HepG2 (cell line): ENCODE results near the gene CEBPG. TPM values are rescaled to one million over a fixed set of nuclear protein-coding genes. Genes with fewer than 3 reads are reported as not detected.

ENCODE experiments used
- ATAC-seq: fragments of 200-7000 bp; cut with Tn5 transposase; 3 replicates; pipeline ENCODE4 v1.9.1; 2020; ENCODE audit warnings: mild to moderate bottlenecking, moderate library complexity
- BruUV-seq: library from RNA; stranded (reverse); fragments of 400-500 nt; replicated peaks from 2 replicates; lab custom pipeline; 2021; lab: Mats Ljungman, UMichigan
- CTCF ChIA-PET: fragments of 300-600 bp; formaldehyde crosslinking; extraction: SDS; loops from one replicate; lab custom pipeline; 2021; ENCODE audit warnings: low total read pairs, inconsistent platforms, low intra/inter-chr PET ratio; lab: Yijun Ruan, JAX
- POLR2A ChIA-PET: fragments of 350-600 bp; sonication (Branson Sonifier 250); formaldehyde crosslinking; loops from one replicate; lab custom pipeline; 2020; ENCODE audit warnings: antibody characterized with exemption, inconsistent platforms; lab: Yijun Ruan, JAX
- DNase-seq: peaks from one replicate; pipeline ENCODE4 v3.0.0-alpha.2; 2015; ENCODE audit warnings: low spot score
- FAIRE-seq: peaks from 3 replicates; lab custom pipeline; 2011; peaks lifted over from hg19 to GRCh38; lab: Jason Lieb, UNC
- H2AFZ ChIP-seq: one replicate; pipeline ENCODE4 v1.6.1; 2011; ENCODE audit warnings: low read length, inconsistent platforms
- H3K27ac ChIP-seq: fragments of 300-600 bp; 3 replicates; pipeline ENCODE4 v1.8.0; 2011; ENCODE audit warnings: mixed run types, mild to moderate bottlenecking, mixed read lengths, low read length, inconsistent platforms; ENCODE audit not compliant: insufficient read depth; ENCODE audit errors: extremely low read length
- H3K27me3 ChIP-seq, 2 experiments: fragments of 200-600 bp in 1 of 2; 2 replicates in 1 of 2; 3 replicates in 1 of 2; pipeline versions ENCODE4 v1.6.0 to v1.8.0; 2011; ENCODE audit warnings: low read length in 2 of 2, mild to moderate bottlenecking in 2 of 2, moderate library complexity in 2 of 2, inconsistent platforms in 1 of 2; ENCODE audit not compliant: insufficient read depth in 2 of 2, control insufficient read depth in 1 of 2
- H3K36me3 ChIP-seq, 2 experiments: fragments of 200-600 bp in 1 of 2; replicated peaks in 1 of 2; 2 replicates in 1 of 2; 3 replicates in 1 of 2; pipeline versions ENCODE4 v1.5.1 to v1.8.0; 2011; ENCODE audit warnings: low read length in 2 of 2, inconsistent platforms in 1 of 2; ENCODE audit not compliant: insufficient read depth in 2 of 2, control insufficient read depth in 1 of 2
- H3K4me1 ChIP-seq: 2 replicates; pipeline ENCODE4 v1.5.1; 2012; ENCODE audit warnings: low read length, inconsistent platforms; ENCODE audit not compliant: insufficient read depth
- H3K4me2 ChIP-seq: 2 replicates; pipeline ENCODE4 v1.6.0; 2011; ENCODE audit warnings: low read depth, low read length, inconsistent platforms
- H3K4me3 ChIP-seq, 3 experiments: fragments of 200-600 bp in 1 of 3; sonication (generic), shearing (Covaris generic) in 1 of 3; replicated peaks in 1 of 3; 2 replicates each; pipeline ENCODE4 v1.5.1; 2011 to 2016; ENCODE audit warnings: low read length in 3 of 3, inconsistent platforms in 2 of 3, low read depth in 2 of 3, mild to moderate bottlenecking in 2 of 3, control low read depth in 1 of 3, mixed read lengths in 1 of 3; ENCODE audit not compliant: insufficient read depth in 1 of 3
- H3K79me2 ChIP-seq: one replicate; pipeline ENCODE4 v1.6.1; 2011; ENCODE audit warnings: low read length, inconsistent platforms; ENCODE audit not compliant: insufficient read depth
- H3K9ac ChIP-seq: 2 replicates; pipeline ENCODE4 v1.6.0; 2011; ENCODE audit warnings: mild to moderate bottlenecking, low read depth, low read length, inconsistent platforms; ENCODE audit not compliant: insufficient read depth
- H3K9me3 ChIP-seq: 2 replicates; pipeline ENCODE4 v1.5.1; 2012; ENCODE audit warnings: mild to moderate bottlenecking, low read length
- H4K20me1 ChIP-seq: 2 replicates; pipeline ENCODE4 v1.6.0; 2011; ENCODE audit warnings: inconsistent platforms, mild to moderate bottlenecking, low read length, moderate library complexity; ENCODE audit not compliant: insufficient read depth
- AKAP8 ChIP-seq: sonication (generic); formaldehyde crosslinking; IDR thresholded peaks from 2 replicates; pipeline ENCODE4 v1.5.1; 2020; ENCODE audit warnings: mild to moderate bottlenecking, missing genetic modification reagents
- ARNT ChIP-seq: fragments of 450-650 bp; IDR thresholded peaks from 2 replicates; pipeline ENCODE4 v1.6.1; 2017
- CREM ChIP-seq, 2 experiments: sonication (generic) in 1 of 2; formaldehyde crosslinking in 1 of 2; IDR thresholded peaks; 2 replicates each; pipeline versions ENCODE4 v1.4.0 to v1.6.1; 2016 to 2020; ENCODE audit warnings: antibody characterized with exemption in 1 of 2, mild to moderate bottlenecking in 1 of 2, missing genetic modification reagents in 1 of 2
- DPF2 ChIP-seq: sonication (generic); formaldehyde crosslinking; IDR thresholded peaks from 2 replicates; pipeline ENCODE4 v1.4.0; 2020; ENCODE audit warnings: mild to moderate bottlenecking, low read depth, missing genetic modification reagents, borderline replicate concordance
- FIP1L1 ChIP-seq: fragments of 200-400 bp; formaldehyde crosslinking; IDR thresholded peaks from 2 replicates; pipeline ENCODE4 v1.6.1; 2018; ENCODE audit warnings: low read depth, mild to moderate bottlenecking, low read length, moderate library complexity, borderline replicate concordance; ENCODE audit not compliant: insufficient read depth
- HOXA7 ChIP-seq: sonication (generic); formaldehyde crosslinking; IDR thresholded peaks from 2 replicates; pipeline ENCODE4 v1.8.1; 2022; ENCODE audit warnings: mild to moderate bottlenecking, missing genetic modification reagents, moderate library complexity
- JARID2 ChIP-seq: sonication (generic); formaldehyde crosslinking; IDR thresholded peaks from 2 replicates; pipeline ENCODE4 v1.8.1; 2023; ENCODE audit warnings: missing genetic modification reagents, inconsistent platforms; ENCODE audit not compliant: insufficient replicate concordance
- KDM3A ChIP-seq: IDR thresholded peaks from 2 replicates; pipeline ENCODE4 v1.6.1; 2018; ENCODE audit warnings: low read depth, missing compliant biosample characterization
- MLLT10 ChIP-seq: sonication (generic); formaldehyde crosslinking; IDR thresholded peaks from 2 replicates; pipeline ENCODE4 v1.4.0; 2020; ENCODE audit warnings: missing genetic modification reagents
- POGZ ChIP-seq: sonication (generic); formaldehyde crosslinking; IDR thresholded peaks from 2 replicates; pipeline ENCODE4 v1.4.0; 2020; ENCODE audit warnings: mild to moderate bottlenecking, missing genetic modification reagents
- SALL1 ChIP-seq: sonication (generic); formaldehyde crosslinking; IDR thresholded peaks from 2 replicates; pipeline ENCODE4 v1.8.0; 2022; ENCODE audit warnings: mild to moderate bottlenecking, missing genetic modification reagents
- SAP130 ChIP-seq: IDR thresholded peaks from 2 replicates; pipeline ENCODE4 v1.6.1; 2016; ENCODE audit warnings: low read depth
- ZFX ChIP-seq: sonication (generic); formaldehyde crosslinking; IDR thresholded peaks from 2 replicates; pipeline ENCODE4 v1.4.0; 2020; ENCODE audit warnings: mild to moderate bottlenecking, low read depth, missing genetic modification reagents, moderate library complexity
- ZKSCAN5 ChIP-seq: sonication (generic); formaldehyde crosslinking; IDR thresholded peaks from 2 replicates; pipeline ENCODE4 v1.5.1; 2020; ENCODE audit warnings: mild to moderate bottlenecking, missing genetic modification reagents
- ZNF672 ChIP-seq: sonication (generic); formaldehyde crosslinking; IDR thresholded peaks from 2 replicates; pipeline ENCODE4 v1.8.1; 2022; ENCODE audit warnings: missing genetic modification reagents
- ZNF768 ChIP-seq: sonication (generic); formaldehyde crosslinking; IDR thresholded peaks from 2 replicates; pipeline ENCODE4 v1.4.0; 2020; ENCODE audit warnings: missing genetic modification reagents
- ZSCAN22 ChIP-seq: sonication (generic); formaldehyde crosslinking; IDR thresholded peaks from 2 replicates; pipeline ENCODE4 v1.4.0; 2020; ENCODE audit warnings: mild to moderate bottlenecking, missing genetic modification reagents
- WGBS: methylation state at CpG from one replicate; pipeline ENCODE4 v1.1.6; 2017; ENCODE audit warnings: low lambda C conversion rate; 5-methylcytosine and 5-hydroxymethylcytosine counted together
- in situ Hi-C: cut with HindIII; loops from 2 replicates; pipeline ENCODE4 v1.10.0; 2017; ENCODE audit warnings: low pct_unique_long_range_greater_than_20kb; ENCODE audit not compliant: extremely low pct_ligation_motif_present
- intact Hi-C: fragments of 100-400 bp; cut with micrococcal nuclease; formaldehyde crosslinking; loops from one replicate; pipeline ENCODE4 v1.10.0; 2022; ENCODE audit not compliant: unreplicated experiment
- polyA plus RNA-seq, 8 experiments: library from polyadenylated mRNA; depleted of rRNA in 3 of 8; stranded (reverse) in 7 of 8; unstranded in 1 of 8; fragments of >200 nt; fragmentation: Illumina TruSeq in 4 of 8; extraction: Trizol in 4 of 8; gene quantifications; 2 replicates each; pipeline versions ENCODE4 v1.2.1 to v1.2.3, GENCODE V29; 2011 to 2016; ENCODE audit warnings: low read depth in 4 of 8, missing spikeins in 1 of 8, mixed read lengths in 1 of 8; ENCODE audit not compliant: insufficient read depth in 1 of 8
- total RNA-seq, 5 experiments: library from RNA; depleted of rRNA; stranded (reverse); fragments of >200 nt; fragmentation: Illumina TruSeq; extraction: Trizol; gene quantifications; 2 replicates each; pipeline ENCODE4 v1.2.3, GENCODE V29; 2016; ENCODE audit warnings: low read depth in 1 of 5
- TF ChIP-seq, protein P1 (sequence below): sonication (generic); formaldehyde crosslinking; IDR thresholded peaks from 2 replicates; pipeline ENCODE4 v1.5.0; 2020; ENCODE audit warnings: mild to moderate bottlenecking, missing genetic modification reagents, moderate library complexity
- TF ChIP-seq, protein P2 (sequence below): IDR thresholded peaks from 2 replicates; pipeline ENCODE4 v1.6.1; 2016

CEBPG gene
- total and polyA plus RNA-seq, 2 of the 13 experiments (the other 11 are each of a cell fraction or from before 2014, with no cell fraction given), result 25.7 to 34.3 TPM

DNA sequence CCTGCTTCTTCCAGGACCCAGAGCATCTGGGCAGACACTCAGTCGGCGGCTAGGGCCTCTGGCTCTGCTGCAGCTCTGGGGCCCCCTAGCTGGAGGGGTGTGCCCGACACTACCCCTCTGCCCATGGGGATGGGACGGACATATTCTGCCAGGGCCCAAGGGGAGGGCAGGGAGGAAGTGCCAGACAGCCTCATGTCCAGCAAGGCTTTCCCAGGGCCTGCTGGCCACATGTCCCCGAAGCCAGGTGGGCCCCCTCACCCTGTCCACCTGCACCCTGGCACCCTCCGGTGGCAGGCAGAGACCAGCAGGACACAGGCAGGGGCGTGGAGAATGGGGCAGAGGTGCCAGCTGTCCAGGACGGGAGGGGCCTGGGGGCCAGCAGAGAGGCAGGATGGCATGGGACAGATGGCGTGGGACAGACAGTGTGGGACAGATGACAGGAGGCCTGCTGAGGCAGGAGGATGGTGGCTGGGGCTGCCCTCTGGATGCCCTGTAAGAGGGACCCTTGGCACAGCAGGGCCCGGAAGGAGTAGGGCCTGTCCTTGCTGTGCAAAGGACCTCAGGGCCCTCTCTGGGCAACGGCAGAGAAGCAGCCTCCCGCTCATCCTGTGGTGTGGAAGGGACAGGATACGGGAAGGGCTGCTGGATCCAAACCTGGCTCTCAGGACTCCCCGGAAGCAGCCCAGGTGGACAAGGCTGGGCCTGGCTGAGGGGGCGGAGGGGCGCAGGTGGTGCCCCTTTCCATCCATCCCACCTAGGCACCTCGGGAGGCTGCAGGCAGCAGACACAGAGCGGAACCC lies 29.1 kb downstream of the CEBPG start (continued):
- TF ChIP-seq KDM3A (CRISPR knock-in tag) (no peak), ZFX (CRISPR knock-in tag) (peak; percentile 47; the same call in 1 of the 2 replicates)
- TF ChIP-seq, protein P1, sequence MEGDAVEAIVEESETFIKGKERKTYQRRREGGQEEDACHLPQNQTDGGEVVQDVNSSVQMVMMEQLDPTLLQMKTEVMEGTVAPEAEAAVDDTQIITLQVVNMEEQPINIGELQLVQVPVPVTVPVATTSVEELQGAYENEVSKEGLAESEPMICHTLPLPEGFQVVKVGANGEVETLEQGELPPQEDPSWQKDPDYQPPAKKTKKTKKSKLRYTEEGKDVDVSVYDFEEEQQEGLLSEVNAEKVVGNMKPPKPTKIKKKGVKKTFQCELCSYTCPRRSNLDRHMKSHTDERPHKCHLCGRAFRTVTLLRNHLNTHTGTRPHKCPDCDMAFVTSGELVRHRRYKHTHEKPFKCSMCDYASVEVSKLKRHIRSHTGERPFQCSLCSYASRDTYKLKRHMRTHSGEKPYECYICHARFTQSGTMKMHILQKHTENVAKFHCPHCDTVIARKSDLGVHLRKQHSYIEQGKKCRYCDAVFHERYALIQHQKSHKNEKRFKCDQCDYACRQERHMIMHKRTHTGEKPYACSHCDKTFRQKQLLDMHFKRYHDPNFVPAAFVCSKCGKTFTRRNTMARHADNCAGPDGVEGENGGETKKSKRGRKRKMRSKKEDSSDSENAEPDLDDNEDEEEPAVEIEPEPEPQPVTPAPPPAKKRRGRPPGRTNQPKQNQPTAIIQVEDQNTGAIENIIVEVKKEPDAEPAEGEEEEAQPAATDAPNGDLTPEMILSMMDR (CRISPR knock-in tag), result peak; percentile 72
- TF ChIP-seq, all 625 proteins: peak for 28

DNA sequence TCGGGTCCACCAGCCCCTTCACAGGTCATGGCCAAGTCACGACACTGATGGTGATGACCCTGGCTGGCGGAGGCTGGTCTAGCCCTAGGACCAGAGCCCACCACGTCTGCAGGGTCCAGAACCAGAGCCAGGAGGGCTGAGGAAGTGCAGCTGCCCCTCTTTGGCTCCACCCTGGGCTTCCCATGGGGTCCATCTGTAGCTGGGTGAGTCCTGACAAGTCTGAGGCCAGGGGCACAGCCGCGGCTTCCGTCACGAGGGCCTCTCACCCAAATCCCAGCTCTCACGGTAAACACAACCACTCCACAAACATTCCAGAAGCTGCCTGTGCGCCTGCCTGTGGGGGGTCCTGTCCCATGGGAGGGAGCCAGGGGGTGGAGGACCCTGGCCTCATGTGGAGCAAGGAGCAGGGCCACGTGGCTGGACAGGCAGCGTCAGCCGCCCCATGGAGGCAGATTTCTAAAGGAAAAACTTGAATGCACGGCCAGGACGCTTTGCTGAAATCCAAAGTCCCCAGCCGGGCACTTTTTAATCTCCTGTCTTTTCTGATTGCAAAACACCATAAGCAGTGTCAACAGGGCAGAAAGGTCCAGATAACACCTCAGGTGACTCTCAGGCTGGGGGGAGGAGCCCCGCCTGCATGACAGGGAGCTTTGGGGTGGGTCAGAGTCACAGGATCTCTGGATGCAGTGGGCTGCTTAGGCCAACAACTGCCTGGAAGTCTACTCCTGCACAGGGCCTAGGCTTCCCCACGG lies 29.9 kb downstream of the CEBPG start:
- H3K79me2 ChIP-seq, result no peaks in the 10 kb centered on the region
- 16% methylated on average over 9 of the region's 18 CpGs for WGBS
- H3K4me1 ChIP-seq, result peaks cover 85% of the 10 kb centered on the region
- in situ Hi-C loops (loop anchor here (5.0 kb wide), 2 partner anchors 101 to 166 kb away; partner anchors contain the start of gene CEBPA), intact Hi-C loops (loop anchor here (1.0 kb wide), 2 partner anchors 162 to 168 kb away; no protein-coding TSS in a partner anchor)
- ChIA-PET CTCF (interaction anchor here (2.4 kb wide), 1 partner anchor 168 kb away, joined by 10 read pairs; no protein-coding TSS in a partner anchor), POLR2A (interaction anchor here (0.9 to 3.2 kb wide), 19 partner anchors 11 to 227 kb away, joined by 3 to 58 read pairs (median 6); partner anchors contain the start of genes CEBPA, CEBPG and PEPD)
- ATAC-seq (peak; percentile 74), FAIRE-seq (peak; percentile 99), DNase-seq (peak; percentile 98)
- H3K4me3 ChIP-seq, result peak overlapping the region in 1 of 3 experiments; percentile 22; a peak in 1 of 6 replicates
- H3K36me3 ChIP-seq, result no peaks in the 10 kb centered on the region
- no peaks in the 10 kb centered on the region for H3K9me3 ChIP-seq
- no peak overlapping the region for H2AFZ ChIP-seq
- H3K9ac ChIP-seq, result peak overlapping the region; percentile 69
- BruUV-seq, result no TSS peak
- H3K27ac ChIP-seq, result peak overlapping the region; percentile 95
- peak overlapping the region; percentile 38 for H3K4me2 ChIP-seq
- no peaks in the 10 kb centered on the region for H3K27me3 ChIP-seq
- no peaks in the 10 kb centered on the region for H4K20me1 ChIP-seq
- TF ChIP-seq AKAP8 (CRISPR knock-in tag) (peak; percentile 31; the same call in 1 of the 2 replicates), JARID2 (no peak), ZNF768 (CRISPR knock-in tag) (no peak), HOXA7 (CRISPR knock-in tag) (no peak), ZSCAN22 (peak; percentile 78; the same call in 1 of the 2 replicates), ZNF672 (no peak), ARNT (no peak), CREM (IDR thresholded peaks at IDR 0.05) (peak; percentile 87), CREM (CRISPR knock-in tag; IDR thresholded peaks at IDR 0.05) (no peak), SAP130 (peak; percentile 94), FIP1L1 (no peak), MLLT10 (CRISPR knock-in tag) (no peak; the same call in 1 of the 2 replicates), POGZ (CRISPR knock-in tag) (peak; percentile 91), ZKSCAN5 (peak; percentile 69; the same call in 1 of the 2 replicates), DPF2 (peak; percentile 87; the same call in 1 of the 2 replicates), SALL1 (CRISPR knock-in tag) (peak; percentile 99)
- TF ChIP-seq, protein P2, sequence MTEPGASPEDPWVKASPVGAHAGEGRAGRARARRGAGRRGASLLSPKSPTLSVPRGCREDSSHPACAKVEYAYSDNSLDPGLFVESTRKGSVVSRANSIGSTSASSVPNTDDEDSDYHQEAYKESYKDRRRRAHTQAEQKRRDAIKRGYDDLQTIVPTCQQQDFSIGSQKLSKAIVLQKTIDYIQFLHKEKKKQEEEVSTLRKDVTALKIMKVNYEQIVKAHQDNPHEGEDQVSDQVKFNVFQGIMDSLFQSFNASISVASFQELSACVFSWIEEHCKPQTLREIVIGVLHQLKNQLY (CRISPR knock-in tag), result peak; percentile 95
